GM10248 (cell line): Measurements from ENCODE around the gene FAM167B.
"Not testable (repeated sequence)": the region's sequence is repeated elsewhere in the genome, so short reads cannot be mapped to it uniquely, and the experiment has no call there.

Source experiments
- CTCF ChIA-PET: fragments of 300-600 bp; sonication (Branson Sonifier 250); formaldehyde crosslinking; extraction: SDS; loops from one replicate; lab custom pipeline; 2021; ENCODE audit warnings: antibody characterized with exemption; lab: Yijun Ruan, JAX
- POLR2A ChIA-PET: fragments of 350-650 bp; sonication (Branson Sonifier 250); formaldehyde crosslinking; extraction: SDS; loops from one replicate; lab custom pipeline; 2020; ENCODE audit warnings: antibody characterized with exemption; lab: Yijun Ruan, JAX
- DNase-seq: peaks from one replicate; pipeline ENCODE4 v3.0.0; 2012; ENCODE audit errors: extremely low spot score
- CTCF ChIP-seq: IDR thresholded peaks from 2 replicates; pipeline ENCODE4 v1.5.1; 2012; ENCODE audit warnings: mild to moderate bottlenecking, low read depth; ENCODE audit errors: extremely low read depth, missing control alignments, control extremely low read depth

FAM167B gene

GRCh38 chr1:32274646-32275340 lies 27.8 kb downstream of the FAM167B start:
- CTCF ChIA-PET: no interaction called here
- DNase-seq: no peak
- TF ChIP-seq CTCF: no peak
- POLR2A ChIA-PET: no interaction called here

DNA sequence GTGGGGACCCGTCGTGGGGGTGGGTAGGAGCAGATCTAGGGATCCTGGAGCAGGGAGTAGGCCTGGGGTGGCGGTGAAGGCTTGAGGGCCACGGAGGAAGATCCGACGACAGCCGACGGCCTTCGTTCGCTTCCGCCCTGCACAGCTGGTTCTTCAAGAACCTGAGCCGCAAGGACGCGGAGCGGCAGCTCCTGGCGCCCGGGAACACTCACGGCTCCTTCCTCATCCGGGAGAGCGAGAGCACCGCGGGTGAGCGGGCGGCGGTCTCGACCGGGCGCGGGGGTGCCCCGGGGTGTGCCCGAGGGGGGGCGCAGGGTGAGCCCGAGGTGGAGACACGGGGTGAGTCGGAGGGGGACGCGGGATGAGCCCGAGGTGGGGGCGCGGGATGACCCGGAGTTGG lies 28.4 kb downstream of the FAM167B start:
- POLR2A ChIA-PET: no interaction called here
- CTCF ChIA-PET: interaction anchor here (4.4 kb wide), 1 partner anchor 28 kb away, joined by 12 read pairs; no protein-coding TSS in a partner anchor
- DNase-seq: no peak
- TF ChIP-seq CTCF: no peak

DNA sequence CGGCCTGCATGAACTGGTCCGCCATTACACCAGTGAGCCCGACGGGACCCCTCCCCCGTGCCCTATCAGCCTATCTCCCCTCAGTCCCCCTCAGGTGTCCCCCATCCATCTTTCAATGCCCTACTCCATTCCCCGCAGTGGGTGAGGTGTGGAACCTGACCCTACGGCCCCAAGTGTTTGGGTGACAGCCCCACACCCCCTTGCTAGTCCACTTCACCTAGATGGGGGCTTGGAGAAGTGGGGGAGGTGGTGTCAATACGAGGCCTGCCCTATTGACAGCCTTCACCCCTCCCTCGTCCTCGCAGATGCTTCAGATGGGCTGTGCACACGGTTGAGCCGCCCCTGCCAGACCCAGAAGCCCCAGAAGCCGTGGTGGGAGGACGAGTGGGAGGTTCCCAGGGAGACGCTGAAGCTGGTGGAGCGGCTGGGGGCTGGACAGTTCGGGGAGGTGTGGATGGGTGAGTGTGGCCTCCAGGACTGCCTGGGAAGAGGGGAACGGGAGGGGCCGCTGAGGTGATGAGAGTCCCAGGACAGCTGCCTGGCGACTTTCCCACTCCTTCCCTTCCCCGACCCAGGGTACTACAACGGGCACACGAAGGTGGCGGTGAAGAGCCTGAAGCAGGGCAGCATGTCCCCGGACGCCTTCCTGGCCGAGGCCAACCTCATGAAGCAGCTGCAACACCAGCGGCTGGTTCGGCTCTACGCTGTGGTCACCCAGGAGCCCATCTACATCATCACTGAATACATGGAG lies 29.2 kb downstream of the FAM167B start:
- DNase-seq: no peak
- no peak for TF ChIP-seq CTCF
- ChIA-PET POLR2A (interaction anchor here (0.6 to 1.6 kb wide), 2 partner anchors 52 to 60 kb away, joined by 3 to 5 read pairs; partner anchors contain the start of gene MARCKSL1), CTCF (interaction anchor here (1.1 to 4.4 kb wide), 4 partner anchors 28 to 60 kb away, joined by 3 to 12 read pairs (median 3); partner anchors contain the start of gene MARCKSL1)

DNA sequence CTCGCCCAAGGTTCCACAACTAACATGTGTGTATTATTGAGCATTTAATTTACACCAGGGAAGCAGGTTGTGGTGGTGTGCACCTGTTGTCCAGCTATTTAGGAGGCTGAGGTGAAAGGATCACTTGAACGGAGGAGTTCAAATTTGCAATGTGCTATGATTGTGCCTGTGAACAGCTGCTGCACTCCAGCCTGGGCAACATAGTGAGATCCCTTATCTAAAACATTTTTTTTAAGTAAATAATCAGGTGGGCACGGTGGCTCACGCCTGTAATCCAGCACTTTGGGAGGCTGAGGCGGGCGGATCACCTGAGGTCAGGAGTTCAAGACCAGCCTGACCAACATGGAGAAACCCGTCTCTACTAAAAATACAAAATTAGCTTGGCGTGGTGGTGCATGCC lies 37.8 kb downstream of the FAM167B start:
- DNase-seq, POLR2A ChIA-PET: not testable (repeated sequence)
- CTCF ChIA-PET: interaction anchor here (1.0 kb wide), 1 partner anchor 36 kb away, joined by 3 read pairs; no protein-coding TSS in a partner anchor

- no peak for TF ChIP-seq CTCF
- CTCF ChIA-PET: interaction anchor here (1.0 kb wide), 1 partner anchor 37 kb away, joined by 3 read pairs; no protein-coding TSS in a partner anchor
- no peak for DNase-seq
- POLR2A ChIA-PET: no interaction called here
These were observed 38.6 kb downstream of the FAM167B start for GRCh38 chr1:32285658-32286057.

DNA sequence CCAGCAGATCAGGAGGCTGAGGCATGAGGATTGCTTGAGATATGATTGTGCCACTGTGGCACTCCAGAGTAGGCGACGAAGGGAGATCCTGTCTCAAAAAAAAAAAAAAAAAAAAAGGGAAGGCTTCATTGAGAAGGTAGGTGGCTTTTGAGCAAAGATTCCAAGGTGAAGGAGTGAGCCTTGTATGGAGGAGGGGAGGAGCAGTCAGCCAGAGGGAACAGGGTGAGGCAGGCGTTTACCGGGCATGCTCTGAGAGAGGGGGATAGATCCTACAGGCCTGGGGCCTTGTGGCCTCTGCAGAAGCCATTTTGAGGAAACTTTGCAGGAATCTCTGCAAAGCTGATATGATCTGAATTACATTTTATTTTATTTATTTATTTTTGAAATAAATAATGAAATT lies 39.7 kb downstream of the FAM167B start:
- POLR2A ChIA-PET: interaction anchor here (0.6 kb wide), 1 partner anchor 277 kb away, joined by 4 read pairs; no protein-coding TSS in a partner anchor
- CTCF ChIA-PET: interaction anchor here (1.1 to 2.3 kb wide), 4 partner anchors 8 to 29 kb away, joined by 3 to 8 read pairs (median 4); no protein-coding TSS in a partner anchor
- TF ChIP-seq CTCF: no peak
- no peak for DNase-seq

DNA sequence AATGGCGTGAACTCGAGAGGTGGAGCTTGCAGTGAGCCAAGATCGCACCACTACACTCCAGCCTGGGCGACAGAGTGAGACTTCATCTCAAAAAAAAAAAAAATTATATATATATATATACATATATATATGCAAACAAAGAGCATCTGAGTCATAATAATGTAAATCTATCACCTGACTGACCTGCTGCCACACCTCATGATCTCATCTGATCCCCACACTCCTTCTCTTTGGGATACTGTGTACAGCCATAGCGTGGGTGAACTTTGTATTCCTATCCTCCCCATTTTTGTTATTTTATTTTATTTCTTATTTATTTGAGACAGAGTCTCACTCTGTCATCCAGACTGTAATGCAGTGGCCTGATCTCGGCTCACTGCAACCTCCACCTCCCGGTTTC lies 42.2 kb downstream of the FAM167B start:
- TF ChIP-seq CTCF: no peak
- no peak for DNase-seq
- CTCF ChIA-PET: interaction anchor here (1.3 to 2.7 kb wide), 5 partner anchors 9 to 34 kb away, joined by 3 to 8 read pairs (median 6); no protein-coding TSS in a partner anchor
- POLR2A ChIA-PET: no interaction called here
